Activated naive CD8-positive, alpha-beta T cell (primary cell): ENCODE data around the gene CES2.
"Not testable (repeated sequence)": the region's sequence is repeated elsewhere in the genome, so short reads cannot be mapped to it uniquely, and the experiment has no call there.

Experiments used
- H3K27ac Mint-ChIP-seq: one replicate; pipeline ENCODE4 v1.8.0; 2021; ENCODE audit warnings: mixed read lengths
- H3K27me3 Mint-ChIP-seq: one replicate; pipeline ENCODE4 v1.8.0; 2021; ENCODE audit warnings: mixed read lengths
- H3K36me3 Mint-ChIP-seq: one replicate; pipeline ENCODE4 v1.8.0; 2021; ENCODE audit warnings: mixed read lengths
- H3K4me1 Mint-ChIP-seq: one replicate; pipeline ENCODE4 v1.8.0; 2021; ENCODE audit warnings: low read depth, mixed read lengths
- H3K4me3 Mint-ChIP-seq: one replicate; pipeline ENCODE4 v1.8.0; 2021; ENCODE audit warnings: mild to moderate bottlenecking, mixed read lengths
- H3K9me3 Mint-ChIP-seq: one replicate; pipeline ENCODE4 v1.8.0; 2021; ENCODE audit warnings: low read depth, mixed read lengths

Gene CES2

GRCh38 chr16:66983033-66983432, 47.7 kb downstream of the CES2 start:
- H3K4me1 Mint-ChIP-seq = peaks cover 28% of the 10 kb centered on the region
- peak overlapping the region; percentile 97 for H3K27ac Mint-ChIP-seq
- H3K27me3 Mint-ChIP-seq = no peaks in the 10 kb centered on the region
- no peaks in the 10 kb centered on the region for H3K36me3 Mint-ChIP-seq
- H3K4me3 Mint-ChIP-seq = no peak overlapping the region
- no peaks in the 10 kb centered on the region for H3K9me3 Mint-ChIP-seq

GRCh38 chr16:66984892-66985311, 49.6 kb downstream of the CES2 start:
- H3K4me1 Mint-ChIP-seq = peaks cover 28% of the 10 kb centered on the region

GRCh38 chr16:66986559-66986958, 51.2 kb downstream of the CES2 start:
- H3K9me3 Mint-ChIP-seq = no peaks in the 10 kb centered on the region
- peak overlapping the region; percentile 46 for H3K27ac Mint-ChIP-seq
- no peak overlapping the region for H3K4me3 Mint-ChIP-seq
- no peaks in the 10 kb centered on the region for H3K27me3 Mint-ChIP-seq
- no peaks in the 10 kb centered on the region for H3K36me3 Mint-ChIP-seq
- peaks cover 28% of the 10 kb centered on the region for H3K4me1 Mint-ChIP-seq

More at GRCh38 chr16:66984892-66985311, 49.6 kb downstream of the CES2 start:
- Mint-ChIP-seq H3K36me3 (no peaks in the 10 kb centered on the region), H3K4me3 (peak overlapping the region; percentile 62), H3K9me3 (no peaks in the 10 kb centered on the region), H3K27me3 (no peaks in the 10 kb centered on the region), H3K27ac (peak overlapping the region; percentile 97)

- H3K27ac Mint-ChIP-seq = peak within 1 kb of the TSS; percentile 76
- no peaks in the 10 kb centered on the region for H3K27me3 Mint-ChIP-seq
- no peaks in the 10 kb centered on the region for H3K36me3 Mint-ChIP-seq
- no peak within 1 kb of the TSS for H3K4me3 Mint-ChIP-seq
- H3K4me1 Mint-ChIP-seq = peaks cover 25% of the 10 kb centered on the region
- H3K9me3 Mint-ChIP-seq = no peaks in the 10 kb centered on the region
These were observed 53.0 kb downstream of the CES2 start, which contains the start of gene CES4A for GRCh38 chr16:66988197-66988788. TSS of gene CES4A (plus strand) at chr16:66988589. CDS start at chr16:66988773, 184 bp downstream.

- H3K27me3 Mint-ChIP-seq = no peaks in the 10 kb centered on the region
- H3K27ac Mint-ChIP-seq = no peak overlapping the region
- H3K4me3 Mint-ChIP-seq = no peak overlapping the region
- no peaks in the 10 kb centered on the region for H3K36me3 Mint-ChIP-seq
- peaks cover 2% of the 10 kb centered on the region for H3K4me1 Mint-ChIP-seq
- H3K9me3 Mint-ChIP-seq = no peaks in the 10 kb centered on the region
These were observed 56.3 kb downstream of the CES2 start for GRCh38 chr16:66991545-66992077.

GRCh38 chr16:66993558-66993957, 58.2 kb downstream of the CES2 start:
- H3K4me3 Mint-ChIP-seq, H3K27me3 Mint-ChIP-seq, H3K27ac Mint-ChIP-seq, H3K9me3 Mint-ChIP-seq, H3K4me1 Mint-ChIP-seq, H3K36me3 Mint-ChIP-seq: not testable (repeated sequence)
